ENCODE measurements around the gene ASTN2. TPM values are rescaled to one million over a fixed set of nuclear protein-coding genes. Genes with fewer than 3 reads are reported as not detected.

ASTN2 gene
- total and polyA plus RNA-seq, 7 donors, result 0.60 to 7.5 (median 2.2) TPM

DNA sequence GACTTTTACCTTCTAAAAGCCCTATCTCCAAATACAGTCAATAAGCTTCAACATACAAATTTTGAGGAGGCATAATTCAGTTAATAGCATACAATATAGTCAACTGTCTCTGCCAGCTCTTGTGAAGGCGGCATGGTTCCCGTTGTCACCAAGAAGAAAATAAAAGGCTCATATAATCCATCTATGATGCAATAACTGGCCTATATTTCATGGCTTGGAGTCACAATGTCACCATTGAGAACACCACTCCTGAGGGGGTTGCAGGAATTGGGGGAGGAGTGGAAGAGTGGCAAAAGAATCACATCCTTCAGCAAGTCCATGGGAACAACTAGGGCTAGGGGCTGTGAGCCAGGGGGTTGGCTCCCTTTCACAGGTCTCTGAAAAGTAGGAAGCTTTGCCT, 16.0 kb upstream of the ASTN2 start:
- Histone ChIP-seq H3K27me3 (no peaks in the 10 kb centered on the region), H3K4me3 (no peak overlapping the region), H3K27ac (no peak overlapping the region), H3K9me3 (no peaks in the 10 kb centered on the region), H3K36me3 (no peaks in the 10 kb centered on the region), H3K4me1 (no peaks in the 10 kb centered on the region)
- 57 to 88% methylated on average over 2 of the region's 2 CpGs for WGBS, 2 donors
- no peak for DNase-seq
- intact Hi-C loops (cut with DNase I), result no loop called here
- TF ChIP-seq EP300 (IDR thresholded peaks at IDR 0.05) (no peak), POLR2AphosphoS5 (IDR thresholded peaks at IDR 0.05) (no peak), POLR2A (IDR thresholded peaks at IDR 0.05) (no peak)
- TF ChIP-seq, protein P1, sequence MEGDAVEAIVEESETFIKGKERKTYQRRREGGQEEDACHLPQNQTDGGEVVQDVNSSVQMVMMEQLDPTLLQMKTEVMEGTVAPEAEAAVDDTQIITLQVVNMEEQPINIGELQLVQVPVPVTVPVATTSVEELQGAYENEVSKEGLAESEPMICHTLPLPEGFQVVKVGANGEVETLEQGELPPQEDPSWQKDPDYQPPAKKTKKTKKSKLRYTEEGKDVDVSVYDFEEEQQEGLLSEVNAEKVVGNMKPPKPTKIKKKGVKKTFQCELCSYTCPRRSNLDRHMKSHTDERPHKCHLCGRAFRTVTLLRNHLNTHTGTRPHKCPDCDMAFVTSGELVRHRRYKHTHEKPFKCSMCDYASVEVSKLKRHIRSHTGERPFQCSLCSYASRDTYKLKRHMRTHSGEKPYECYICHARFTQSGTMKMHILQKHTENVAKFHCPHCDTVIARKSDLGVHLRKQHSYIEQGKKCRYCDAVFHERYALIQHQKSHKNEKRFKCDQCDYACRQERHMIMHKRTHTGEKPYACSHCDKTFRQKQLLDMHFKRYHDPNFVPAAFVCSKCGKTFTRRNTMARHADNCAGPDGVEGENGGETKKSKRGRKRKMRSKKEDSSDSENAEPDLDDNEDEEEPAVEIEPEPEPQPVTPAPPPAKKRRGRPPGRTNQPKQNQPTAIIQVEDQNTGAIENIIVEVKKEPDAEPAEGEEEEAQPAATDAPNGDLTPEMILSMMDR (IDR thresholded peaks at IDR 0.05), result no peak

DNA sequence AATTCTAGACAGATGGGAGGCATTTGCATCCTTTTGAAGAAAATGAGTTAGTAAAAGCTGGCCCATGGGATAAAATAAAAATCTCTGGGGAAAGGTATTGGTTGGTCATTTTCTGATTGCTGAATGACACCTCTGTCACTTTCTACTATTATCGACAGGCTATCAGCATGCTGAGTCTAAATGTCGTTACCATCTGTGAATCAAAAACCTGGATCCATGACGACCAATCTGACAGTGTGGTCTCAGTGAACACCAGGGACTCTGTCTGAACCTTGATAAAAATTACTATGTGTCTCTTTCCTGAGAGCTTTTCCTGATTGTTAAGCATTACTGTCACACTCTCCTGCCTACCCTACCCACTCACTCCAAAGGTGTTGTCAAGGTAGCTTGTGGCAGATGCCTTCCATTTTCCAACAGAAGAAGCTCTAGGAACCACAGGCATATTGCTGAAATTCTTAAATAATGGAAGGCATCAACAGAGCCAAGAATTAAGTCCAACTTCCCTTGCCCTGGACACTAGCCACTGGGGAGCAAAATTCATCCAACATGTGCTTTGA, 12.6 kb upstream of the ASTN2 start:
- Histone ChIP-seq H3K27me3 (peaks cover 0 to 18% (median 0%) of the 10 kb centered on the region in 3 donors), H3K9me3 (no peaks in the 10 kb centered on the region), H3K27ac (no peak overlapping the region), H3K4me3 (no peak overlapping the region), H3K36me3 (no peaks in the 10 kb centered on the region), H3K4me1 (no peaks in the 10 kb centered on the region)
- TF ChIP-seq, protein P1 (IDR thresholded peaks at IDR 0.05), result no peak
- no peak for TF ChIP-seq POLR2AphosphoS5 (IDR thresholded peaks at IDR 0.05)
- no peak for TF ChIP-seq POLR2A (IDR thresholded peaks at IDR 0.05)
- TF ChIP-seq EP300 (IDR thresholded peaks at IDR 0.05), result no peak
- DNase-seq, result no peak
- intact Hi-C loops (cut with DNase I), result no loop called here
- WGBS, 2 donors, result 79% methylated on average over 3 of the region's 3 CpGs

DNA sequence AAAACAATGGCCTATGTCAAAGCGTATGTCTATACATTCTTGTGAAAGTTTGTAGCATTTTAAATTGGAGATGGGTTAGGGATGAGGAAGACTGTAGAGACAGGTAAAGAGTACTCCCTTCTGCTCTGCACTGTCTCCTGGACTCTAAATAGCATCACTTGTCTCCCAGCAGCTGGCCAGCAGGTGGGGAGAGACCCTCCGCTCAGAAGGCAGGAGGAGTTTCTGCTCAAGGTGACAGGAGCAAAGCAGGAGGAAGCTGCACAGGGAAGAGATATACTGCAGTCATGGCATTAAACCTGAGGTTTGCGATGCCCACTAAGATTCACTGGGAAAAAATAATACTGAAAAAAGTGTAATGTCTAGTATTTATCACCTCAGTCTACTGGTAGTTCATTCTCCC, 10.7 kb upstream of the ASTN2 start:
- H3K27me3 ChIP-seq, result peaks cover 0 to 21% (median 0%) of the 10 kb centered on the region in 3 donors
- H3K4me3 ChIP-seq, result no peak overlapping the region
- no peaks in the 10 kb centered on the region for H3K4me1 ChIP-seq
- TF ChIP-seq, protein P1 (IDR thresholded peaks at IDR 0.05), result no peak
- TF ChIP-seq POLR2A (IDR thresholded peaks at IDR 0.05), result no peak
- TF ChIP-seq POLR2AphosphoS5 (IDR thresholded peaks at IDR 0.05), result no peak
- TF ChIP-seq EP300 (IDR thresholded peaks at IDR 0.05), result no peak
- DNase-seq, result no peak
- H3K9me3 ChIP-seq, result no peaks in the 10 kb centered on the region
- intact Hi-C loops (cut with DNase I), result no loop called here
- no peaks in the 10 kb centered on the region for H3K36me3 ChIP-seq
- no peak overlapping the region for H3K27ac ChIP-seq
- WGBS, 2 donors, result 75 to 79% methylated on average over 3 of the region's 3 CpGs

DNA sequence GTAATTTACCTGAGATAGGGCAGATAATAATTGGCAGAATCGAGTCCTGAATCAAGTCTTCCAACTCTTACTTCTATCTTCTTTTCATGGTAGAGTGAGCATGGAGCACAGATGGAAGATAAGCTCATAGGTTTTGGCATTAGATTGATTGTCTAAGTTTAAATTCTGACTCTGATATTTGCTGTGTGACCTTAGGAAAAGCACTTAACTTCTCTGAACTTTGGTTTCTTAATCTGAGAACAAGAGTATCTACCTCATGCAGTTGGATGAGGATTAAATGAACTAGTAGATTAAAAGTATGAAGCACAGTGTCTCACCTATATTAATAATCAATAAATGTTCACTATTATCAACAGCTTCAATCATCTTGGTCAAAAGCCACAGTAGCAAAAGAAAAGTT, 9.4 kb upstream of the ASTN2 start:
- H3K9me3 ChIP-seq, result no peaks in the 10 kb centered on the region
- H3K27me3 ChIP-seq, result peaks cover 0 to 32% (median 0%) of the 10 kb centered on the region in 3 donors
- H3K36me3 ChIP-seq, result no peaks in the 10 kb centered on the region
- intact Hi-C loops (cut with DNase I), result no loop called here
- no peak for DNase-seq
- H3K4me3 ChIP-seq, result no peak overlapping the region
- H3K27ac ChIP-seq, result no peak overlapping the region
- TF ChIP-seq EP300 (IDR thresholded peaks at IDR 0.05) (no peak), POLR2AphosphoS5 (IDR thresholded peaks at IDR 0.05) (no peak), POLR2A (IDR thresholded peaks at IDR 0.05) (no peak)
- TF ChIP-seq, protein P1 (IDR thresholded peaks at IDR 0.05), result no peak
- 77 to 81% methylated on average over 1 of the region's 1 CpG for WGBS, 2 donors
- H3K4me1 ChIP-seq, result no peaks in the 10 kb centered on the region

DNA sequence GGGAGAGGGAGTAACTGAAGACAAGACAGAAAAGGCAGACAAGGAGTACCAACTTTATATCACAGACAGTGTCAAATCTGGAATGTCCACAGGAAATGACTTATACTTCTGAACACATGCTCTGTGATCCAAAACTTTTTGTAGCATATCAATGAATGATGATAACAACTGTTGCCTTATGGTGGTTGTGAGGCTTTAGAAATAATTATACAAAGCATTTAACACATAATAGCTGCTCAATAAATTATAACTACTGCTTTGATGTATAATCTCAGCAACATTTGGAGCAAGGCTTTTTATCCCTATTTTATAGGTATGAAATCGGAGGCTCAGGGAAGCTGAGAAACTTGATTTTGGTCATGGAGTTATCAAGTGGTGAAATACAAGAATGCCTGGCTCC, 3.3 kb upstream of the ASTN2 start:
- DNase-seq, result no peak
- TF ChIP-seq, protein P1 (IDR thresholded peaks at IDR 0.05), result no peak
- TF ChIP-seq POLR2A (IDR thresholded peaks at IDR 0.05), result no peak
- no peak for TF ChIP-seq POLR2AphosphoS5 (IDR thresholded peaks at IDR 0.05)
- no peak for TF ChIP-seq EP300 (IDR thresholded peaks at IDR 0.05)
- Histone ChIP-seq H3K36me3 (no peaks in the 10 kb centered on the region), H3K4me3 (no peak overlapping the region), H3K27me3 (peaks cover 21 to 70% (median 22%) of the 10 kb centered on the region in 3 donors), H3K27ac (no peak overlapping the region), H3K4me1 (peaks cover 0 to 20% (median 19%) of the 10 kb centered on the region in 4 donors), H3K9me3 (no peaks in the 10 kb centered on the region)
- intact Hi-C loops (cut with DNase I), result no loop called here
- WGBS, 2 donors, result 93 to 96% methylated on average over 1 of the region's 1 CpG

Measured in sigmoid colon (tissue), 7 donors.